HG02678 (cell line): ENCODE data around the gene DPM1.

Experiments
- ATAC-seq: cut with Tn5 transposase; IDR thresholded peaks from one replicate; pipeline ENCODE4 v1.9.1; 2021; ENCODE audit warnings: mild to moderate bottlenecking, moderate library complexity; ENCODE audit not compliant: unreplicated experiment

The DPM1 gene

DNA sequence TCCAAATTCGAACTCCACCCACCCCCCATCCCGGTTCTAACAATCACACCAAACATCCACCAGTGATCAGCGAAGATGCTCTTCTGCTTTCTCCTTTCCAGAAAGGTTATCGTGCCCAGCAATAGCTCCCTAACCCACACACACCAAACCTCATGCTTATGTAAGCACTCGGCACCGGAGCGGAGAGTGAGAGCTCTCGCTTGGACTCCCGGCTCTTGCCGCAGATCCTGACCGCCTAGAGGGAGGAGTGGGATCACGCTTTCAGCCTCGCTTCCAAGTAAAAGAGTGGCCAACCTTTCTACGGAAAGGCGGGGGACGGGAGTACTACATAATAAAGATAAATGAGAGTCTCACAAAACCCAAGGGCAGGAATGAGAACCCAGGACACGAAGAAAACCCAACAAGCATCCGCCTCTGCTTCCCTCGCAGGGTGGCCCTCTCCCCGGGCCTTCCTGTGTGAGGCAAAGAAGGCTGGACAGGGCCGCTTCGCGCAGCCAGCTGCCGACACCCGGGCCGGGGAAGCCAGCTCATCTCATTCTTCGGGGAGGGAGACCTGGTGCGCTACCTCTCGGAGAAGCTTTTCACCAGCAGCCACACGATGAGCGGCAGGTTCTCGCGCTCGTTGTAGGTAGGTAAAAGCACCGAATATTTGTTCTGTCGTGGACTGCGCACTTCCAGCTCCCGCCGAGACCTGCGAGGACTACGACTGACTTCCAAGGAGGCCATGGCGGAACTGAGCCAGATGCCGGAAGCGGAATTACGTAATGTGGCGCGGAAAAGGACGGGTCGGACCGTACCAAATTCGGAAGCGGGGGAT, at the start of gene DPM1:
Gene DPM1 (minus strand): TSS at position 735 of the 817 bp plus-strand sequence. CDS start 9 bp downstream, at position 726.
- peak; percentile 79 for ATAC-seq

DNA sequence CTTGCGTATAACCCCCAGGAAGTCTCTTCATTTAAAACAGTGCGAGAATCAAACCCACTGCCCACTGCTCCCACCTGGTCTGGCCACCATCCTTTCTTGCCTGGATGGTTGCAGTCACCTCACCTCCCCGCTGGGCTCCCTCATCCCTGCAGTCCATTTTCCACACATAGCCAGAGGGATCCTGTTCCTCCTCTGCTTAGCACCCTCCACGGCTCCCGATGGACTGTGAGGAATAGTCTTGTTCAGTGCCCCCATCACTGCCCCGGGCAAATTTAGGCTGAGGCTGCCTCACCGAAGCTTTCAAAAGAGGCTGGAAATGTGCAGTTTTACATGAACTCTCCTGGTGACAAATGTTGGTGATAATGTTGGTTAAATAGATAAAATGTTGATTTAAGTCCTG, 46.9 kb upstream of the DPM1 start:
- no peak for ATAC-seq

DNA sequence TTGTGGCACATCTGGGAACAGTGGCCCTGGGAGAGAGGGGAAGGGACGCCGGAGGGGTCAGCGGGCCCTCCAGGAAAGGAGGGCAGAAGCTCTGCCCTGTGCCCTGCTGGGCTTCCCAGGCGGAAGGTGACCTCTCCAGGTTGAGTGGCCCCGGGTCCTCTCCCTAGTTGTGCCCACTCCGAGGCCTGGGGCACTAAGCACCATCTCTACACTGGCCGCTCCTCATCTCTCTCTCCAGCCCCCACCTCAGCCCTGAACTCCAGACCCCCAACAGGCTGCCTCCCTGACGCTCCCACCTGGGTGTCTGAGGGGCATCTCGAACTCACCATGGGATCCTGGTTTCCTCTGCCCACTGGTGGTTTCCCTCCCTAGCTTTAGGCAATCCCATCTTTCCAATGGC, 46.4 kb upstream of the DPM1 start:
- ATAC-seq = no peak

GRCh38 chr20:51004305-51004727, 46.0 kb upstream of the DPM1 start:
- no peak for ATAC-seq

DNA sequence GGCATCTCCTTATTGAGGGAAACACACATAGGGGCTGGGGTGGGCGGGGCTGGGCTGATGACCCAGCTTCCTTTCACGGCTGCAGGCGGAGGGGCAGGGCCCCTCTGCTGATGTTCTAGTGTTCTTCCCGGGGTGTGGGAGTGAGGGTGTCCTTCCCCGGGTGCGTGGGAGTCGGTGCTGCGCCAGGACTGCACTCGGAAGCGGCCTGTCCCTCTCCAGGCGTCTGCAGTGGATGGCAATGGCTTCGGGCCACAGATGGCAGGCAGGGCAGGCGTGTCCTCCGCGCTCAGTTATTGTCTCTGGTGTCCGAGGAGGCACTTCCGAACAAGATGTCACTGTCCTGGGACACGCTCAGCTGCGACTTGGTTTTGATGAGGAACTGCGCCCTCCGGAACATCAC, 45.4 kb upstream of the DPM1 start:
- no peak for ATAC-seq

- no peak for ATAC-seq
Measured at GRCh38 chr20:51002633-51003032, 44.3 kb upstream of the DPM1 start.

- no peak for ATAC-seq
Measured at GRCh38 chr20:51001430-51002265, 43.3 kb upstream of the DPM1 start.

DNA sequence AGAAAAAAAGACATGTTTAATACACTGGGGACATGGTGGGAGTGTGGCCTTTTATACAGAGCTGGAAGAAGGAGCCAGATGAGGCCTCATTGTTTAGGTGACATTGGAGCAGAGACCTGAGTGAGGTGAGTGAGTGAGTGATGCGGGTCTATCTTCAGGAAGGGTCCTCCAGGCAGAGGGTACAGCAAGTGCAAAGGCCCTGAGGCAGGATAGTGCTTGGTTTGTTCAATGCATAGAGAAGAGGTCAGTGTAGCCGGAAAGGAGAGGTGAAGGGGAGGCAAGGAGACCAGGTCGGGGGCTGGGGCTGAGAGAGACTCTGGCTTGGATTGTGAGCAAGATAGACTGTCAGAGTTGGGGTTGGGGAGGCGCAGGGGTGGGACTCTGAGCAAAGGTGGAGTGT, 41.0 kb upstream of the DPM1 start:
- no peak for ATAC-seq

- ATAC-seq = no peak
Measured at GRCh38 chr20:50996901-50997865, 38.9 kb upstream of the DPM1 start.

- ATAC-seq = no peak
Measured at GRCh38 chr20:50995506-50995905, 37.2 kb upstream of the DPM1 start.

GRCh38 chr20:50993876-50994275, 35.5 kb upstream of the DPM1 start:
- no peak for ATAC-seq

GRCh38 chr20:50992733-50993457, 34.6 kb upstream of the DPM1 start:
- peak; percentile 68 for ATAC-seq

- no peak for ATAC-seq
Measured at GRCh38 chr20:50992336-50992732, 34.0 kb upstream of the DPM1 start.

DNA sequence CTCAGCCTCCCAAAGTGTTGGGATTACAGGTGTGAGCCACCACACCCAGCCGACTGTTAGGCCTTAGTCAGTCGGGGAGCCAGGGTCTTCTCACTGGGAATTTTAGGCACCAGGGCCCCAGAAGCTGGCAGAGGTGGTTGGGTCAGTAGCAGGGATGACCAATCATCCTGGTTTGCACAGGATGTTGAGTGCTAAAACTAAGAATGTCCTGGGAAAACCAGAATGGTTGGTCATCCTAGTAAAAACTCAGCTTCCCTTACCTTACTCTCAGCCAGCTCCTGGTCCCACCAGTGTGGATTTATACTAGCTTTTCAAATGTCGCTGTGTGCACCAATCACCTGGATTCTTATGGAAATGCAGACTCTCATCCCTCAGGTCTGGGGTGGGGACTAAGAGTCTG, 32.7 kb upstream of the DPM1 start:
- no peak for ATAC-seq

DNA sequence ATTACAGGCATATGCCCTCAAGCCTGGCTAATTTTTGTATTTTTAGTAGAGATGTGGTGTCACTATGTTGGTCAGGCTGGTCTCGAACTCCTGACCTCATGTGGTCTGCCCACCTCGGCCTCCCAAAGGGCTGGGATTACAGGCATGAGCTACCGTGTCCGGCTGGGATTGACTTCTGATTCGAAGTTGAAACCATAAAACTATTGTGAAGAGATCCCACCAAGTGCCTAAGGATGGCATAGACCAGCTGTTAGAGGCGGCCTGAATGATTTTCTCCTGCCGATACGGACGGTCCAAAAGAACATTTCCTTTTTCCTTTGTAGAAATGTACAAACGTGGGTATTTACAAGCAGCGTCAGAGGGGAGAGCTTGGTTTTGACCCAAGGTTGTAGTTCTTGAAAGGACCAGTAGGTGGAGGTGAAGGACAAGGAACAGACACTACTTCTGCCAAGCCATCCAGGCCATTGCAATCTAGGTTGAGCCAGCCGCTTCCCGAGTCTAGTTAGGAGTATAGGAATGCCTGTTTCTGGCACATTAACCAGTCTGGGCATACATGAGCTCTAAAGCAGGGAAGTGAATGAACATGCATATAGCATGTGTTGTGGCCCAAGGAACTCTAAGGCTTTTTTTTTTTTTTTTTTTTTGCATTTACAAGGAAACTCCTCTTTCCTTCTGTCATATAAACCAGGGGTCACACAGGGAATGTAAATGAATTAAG, 29.3 kb upstream of the DPM1 start:
- ATAC-seq = no peak

GRCh38 chr20:50983321-50983720, 25.0 kb upstream of the DPM1 start:
- no peak for ATAC-seq

DNA sequence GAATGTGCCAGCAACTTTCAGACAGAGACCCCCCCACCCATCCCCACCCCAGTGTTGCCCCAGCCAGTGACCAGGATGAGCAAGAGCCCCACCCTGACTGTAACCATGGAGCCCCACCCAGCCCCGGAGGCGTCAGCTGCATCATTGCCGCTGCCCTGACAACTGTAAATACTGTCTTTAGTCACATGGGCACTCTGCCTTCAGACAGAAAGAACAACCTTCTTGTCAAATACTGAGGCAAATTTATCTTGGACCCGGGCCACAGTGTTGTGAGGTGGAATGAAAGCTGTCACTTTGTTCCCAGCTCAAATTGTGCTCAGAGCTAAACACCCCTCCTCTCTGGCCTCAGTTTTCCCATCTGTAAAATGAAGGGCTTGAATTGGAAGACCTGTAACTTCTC, 24.0 kb upstream of the DPM1 start:
- ATAC-seq = no peak

- no peak for ATAC-seq
Measured at GRCh38 chr20:50981714-50982048, 23.3 kb upstream of the DPM1 start.

DNA sequence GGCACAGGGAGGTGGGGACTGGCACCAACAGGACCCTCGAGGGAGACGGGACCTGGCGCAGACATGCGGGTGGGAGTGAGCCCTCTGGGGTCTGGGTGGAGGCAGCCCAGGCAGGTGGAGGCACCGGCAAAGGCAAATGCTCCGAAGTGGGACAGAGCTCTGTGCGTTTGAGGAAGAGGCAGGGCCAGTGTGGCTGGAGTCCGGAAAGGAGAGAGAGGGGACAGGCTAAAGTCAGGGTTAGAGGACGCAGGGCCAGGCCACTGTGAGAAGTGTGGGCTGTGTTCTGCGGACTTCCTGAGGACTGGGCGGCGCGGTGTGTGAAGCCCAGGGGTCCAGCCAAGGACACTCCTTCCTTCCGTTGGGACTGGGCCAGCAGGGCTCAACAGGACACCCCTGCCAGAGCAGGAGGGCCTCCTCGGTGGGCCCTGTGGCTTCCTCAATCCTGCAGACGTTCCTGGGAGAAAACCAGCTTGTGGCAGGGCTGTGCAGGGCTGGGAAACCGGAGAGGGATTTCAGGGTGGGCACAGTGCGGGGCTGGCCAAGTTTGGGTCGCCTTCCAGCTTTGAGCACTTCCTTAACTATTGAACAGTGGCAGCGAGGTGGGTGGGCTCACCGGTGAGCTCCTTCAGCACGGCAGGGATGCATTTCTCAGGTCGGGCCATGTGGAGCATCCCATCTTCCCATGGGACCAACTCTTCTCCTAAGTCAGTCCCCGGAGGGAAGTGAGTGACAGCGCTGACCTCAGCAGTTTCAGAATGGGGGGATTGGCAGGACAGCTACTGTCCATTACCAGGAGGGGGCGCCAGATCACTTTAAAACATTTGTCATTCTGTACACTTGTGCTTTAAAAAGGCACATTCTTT, 22.8 kb upstream of the DPM1 start:
- no peak for ATAC-seq
